ENCODE measurements around the gene GATAD2B.

DNA sequence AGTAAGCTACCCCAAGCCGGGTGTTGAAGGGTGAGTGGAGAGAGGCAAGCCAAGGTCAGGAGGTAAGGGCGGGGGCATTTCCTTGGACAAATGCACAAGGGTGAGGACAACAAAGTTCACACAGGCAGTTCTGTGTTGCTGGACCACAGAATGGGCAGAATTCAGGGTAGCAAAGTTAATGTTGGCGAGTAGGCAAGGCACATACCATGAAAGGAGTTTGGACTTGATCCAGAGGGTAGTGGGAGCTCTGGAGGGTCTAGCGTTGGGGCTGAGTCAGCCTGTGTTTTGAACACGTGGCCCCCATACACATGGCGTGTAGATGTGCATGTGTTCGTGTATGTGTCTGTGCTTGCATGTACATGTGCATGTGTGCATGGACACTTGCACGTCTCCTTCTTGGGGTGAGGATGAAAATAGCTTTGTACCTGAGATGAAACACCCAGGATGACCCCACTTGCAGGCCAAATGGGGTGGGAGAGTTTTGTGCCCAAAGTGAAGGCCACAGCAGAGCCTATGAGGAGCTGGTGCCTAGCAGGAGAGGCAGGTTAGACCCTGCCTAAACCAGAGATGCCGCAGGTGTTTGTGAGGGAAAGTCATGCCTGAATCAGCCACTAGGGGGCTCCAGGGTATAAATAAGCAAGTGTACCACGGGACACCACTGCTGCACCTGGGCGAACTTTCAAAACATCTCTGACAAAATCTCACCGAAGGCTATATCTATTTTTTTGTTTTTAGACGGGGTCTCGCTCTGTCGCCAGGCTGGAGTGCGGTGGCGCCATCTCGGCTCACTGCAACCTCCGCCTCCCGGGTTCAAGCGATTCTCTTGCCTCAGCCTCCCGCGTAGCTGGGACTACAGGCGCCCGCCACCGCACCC lies 125.7 kb downstream of the GATAD2B start:
- TF ChIP-seq EZH2 (IDR thresholded peaks at IDR 0.05; ENCODE audit: low read length, missing control alignments), result no peak
- peak; percentile 75 to 83 for TF ChIP-seq CTCF (conservative IDR thresholded peaks at IDR 0.05 in 1 of 2, IDR thresholded peaks at IDR 0.05 in 1 of 2; ENCODE audit: low read depth in 1 of 2, low read length in 2 of 2)

Data from fibroblast of lung (primary cell).